ENCODE measurements around the gene IKZF5. TPM values are rescaled to one million over a fixed set of nuclear protein-coding genes. Genes with fewer than 3 reads are reported as not detected.

The IKZF5 gene
- total RNA-seq, 1 experiment from 2014 or later: 10.4 TPM

GRCh38 chr10:122988501-122988900 is 20.1 kb downstream of the IKZF5 start:
- H3K4me1 ChIP-seq: no peaks in the 10 kb centered on the region
- no peak for TF ChIP-seq CTCF (IDR thresholded peaks at IDR 0.05; ENCODE audit: insufficient read depth in 1 of 2, low read depth in 1 of 2, low read length in 1 of 2, severe bottlenecking in 1 of 2, unreplicated experiment in 1 of 2)
- Mint-ChIP-seq H3K4me1 (ENCODE audit: low read depth, unreplicated experiment) (no peaks in the 10 kb centered on the region), H3K36me3 (ENCODE audit: insufficient read depth, unreplicated experiment) (peaks cover 11% of the 10 kb centered on the region), H3K4me3 (ENCODE audit: unreplicated experiment) (no peak overlapping the region), H3K27me3 (ENCODE audit: insufficient read depth, unreplicated experiment) (no peaks in the 10 kb centered on the region), H3K9me3 (ENCODE audit: unreplicated experiment) (no peaks in the 10 kb centered on the region), H3K27ac (ENCODE audit: unreplicated experiment) (no peak overlapping the region)
- DNase-seq: no peak
- no peaks in the 10 kb centered on the region for H3K9me3 ChIP-seq
- BruUV-seq (replicated peaks): no TSS peak
- intact Hi-C loops (cut with micrococcal nuclease; ENCODE audit: unreplicated experiment): no loop called here
- ChIA-PET CTCF (no interaction called here), POLR2A (no interaction called here)
- H3K4me3 ChIP-seq (ENCODE audit: low read depth, low read length): no peak overlapping the region
- no peaks in the 10 kb centered on the region for H3K36me3 ChIP-seq (ENCODE audit: control insufficient read depth, insufficient read depth, low read length)
- H3K27me3 ChIP-seq (replicated peaks; ENCODE audit: control insufficient read depth, insufficient read depth, low read length): no peaks in the 10 kb centered on the region

GRCh38 chr10:122986335-122986734 is 22.3 kb downstream of the IKZF5 start:
- intact Hi-C loops (cut with micrococcal nuclease; ENCODE audit: unreplicated experiment): no loop called here
- POLR2A ChIA-PET: no interaction called here
- Mint-ChIP-seq H3K27ac (ENCODE audit: unreplicated experiment) (no peak overlapping the region), H3K36me3 (ENCODE audit: insufficient read depth, unreplicated experiment) (peaks cover 11% of the 10 kb centered on the region), H3K9me3 (ENCODE audit: unreplicated experiment) (no peaks in the 10 kb centered on the region), H3K4me1 (ENCODE audit: low read depth, unreplicated experiment) (no peaks in the 10 kb centered on the region), H3K4me3 (ENCODE audit: unreplicated experiment) (no peak overlapping the region), H3K27me3 (ENCODE audit: insufficient read depth, unreplicated experiment) (no peaks in the 10 kb centered on the region)
- Histone ChIP-seq H3K9me3 (no peaks in the 10 kb centered on the region), H3K4me3 (ENCODE audit: low read depth, low read length) (no peak overlapping the region), H3K4me1 (no peaks in the 10 kb centered on the region), H3K27me3 (replicated peaks; ENCODE audit: control insufficient read depth, insufficient read depth, low read length) (no peaks in the 10 kb centered on the region), H3K36me3 (ENCODE audit: control insufficient read depth, insufficient read depth, low read length) (no peaks in the 10 kb centered on the region)
- no peak for TF ChIP-seq CTCF (IDR thresholded peaks at IDR 0.05; ENCODE audit: insufficient read depth in 1 of 2, low read depth in 1 of 2, low read length in 1 of 2, severe bottlenecking in 1 of 2, unreplicated experiment in 1 of 2)
- CTCF ChIA-PET: no interaction called here
- no TSS peak for BruUV-seq (replicated peaks)
- DNase-seq: no peak

GRCh38 chr10:122984708-122985107 is 23.9 kb downstream of the IKZF5 start:
- H3K4me1 ChIP-seq: no peaks in the 10 kb centered on the region
- POLR2A ChIA-PET: no interaction called here

More at GRCh38 chr10:122984708-122985107, 23.9 kb downstream of the IKZF5 start:
- Histone ChIP-seq H3K36me3 (ENCODE audit: control insufficient read depth, insufficient read depth, low read length) (no peaks in the 10 kb centered on the region), H3K4me3 (ENCODE audit: low read depth, low read length) (no peak overlapping the region), H3K9me3 (no peaks in the 10 kb centered on the region), H3K27me3 (replicated peaks; ENCODE audit: control insufficient read depth, insufficient read depth, low read length) (no peaks in the 10 kb centered on the region)
- intact Hi-C loops (cut with micrococcal nuclease; ENCODE audit: unreplicated experiment): no loop called here
- Mint-ChIP-seq H3K4me3 (ENCODE audit: unreplicated experiment) (no peak overlapping the region), H3K4me1 (ENCODE audit: low read depth, unreplicated experiment) (peaks cover 4% of the 10 kb centered on the region), H3K27me3 (ENCODE audit: insufficient read depth, unreplicated experiment) (no peaks in the 10 kb centered on the region), H3K9me3 (ENCODE audit: unreplicated experiment) (no peaks in the 10 kb centered on the region), H3K27ac (ENCODE audit: unreplicated experiment) (no peak overlapping the region), H3K36me3 (ENCODE audit: insufficient read depth, unreplicated experiment) (peaks cover 16% of the 10 kb centered on the region)
- no peak for TF ChIP-seq CTCF (IDR thresholded peaks at IDR 0.05; ENCODE audit: insufficient read depth in 1 of 2, low read depth in 1 of 2, low read length in 1 of 2, severe bottlenecking in 1 of 2, unreplicated experiment in 1 of 2)
- no peak for DNase-seq
- CTCF ChIA-PET: no interaction called here
- BruUV-seq (replicated peaks): no TSS peak
